ENCODE results near the gene PRKN.

GRCh38 chr6:161624111-161624510 is 1103.5 kb downstream of the PRKN start:
- TF ChIP-seq EZH2 (IDR thresholded peaks at IDR 0.05; ENCODE audit: insufficient read depth, low read length): no peak
- TF ChIP-seq, protein P1, sequence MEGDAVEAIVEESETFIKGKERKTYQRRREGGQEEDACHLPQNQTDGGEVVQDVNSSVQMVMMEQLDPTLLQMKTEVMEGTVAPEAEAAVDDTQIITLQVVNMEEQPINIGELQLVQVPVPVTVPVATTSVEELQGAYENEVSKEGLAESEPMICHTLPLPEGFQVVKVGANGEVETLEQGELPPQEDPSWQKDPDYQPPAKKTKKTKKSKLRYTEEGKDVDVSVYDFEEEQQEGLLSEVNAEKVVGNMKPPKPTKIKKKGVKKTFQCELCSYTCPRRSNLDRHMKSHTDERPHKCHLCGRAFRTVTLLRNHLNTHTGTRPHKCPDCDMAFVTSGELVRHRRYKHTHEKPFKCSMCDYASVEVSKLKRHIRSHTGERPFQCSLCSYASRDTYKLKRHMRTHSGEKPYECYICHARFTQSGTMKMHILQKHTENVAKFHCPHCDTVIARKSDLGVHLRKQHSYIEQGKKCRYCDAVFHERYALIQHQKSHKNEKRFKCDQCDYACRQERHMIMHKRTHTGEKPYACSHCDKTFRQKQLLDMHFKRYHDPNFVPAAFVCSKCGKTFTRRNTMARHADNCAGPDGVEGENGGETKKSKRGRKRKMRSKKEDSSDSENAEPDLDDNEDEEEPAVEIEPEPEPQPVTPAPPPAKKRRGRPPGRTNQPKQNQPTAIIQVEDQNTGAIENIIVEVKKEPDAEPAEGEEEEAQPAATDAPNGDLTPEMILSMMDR (IDR thresholded peaks at IDR 0.05; ENCODE audit: insufficient read depth, low read depth, low read length): no peak
